Measurements from ENCODE around the gene SLC39A6. TPM values are rescaled to one million over a fixed set of nuclear protein-coding genes. Genes with fewer than 3 reads are reported as not detected.

The SLC39A6 gene
- total and polyA plus RNA-seq, 2 of the 13 experiments (the other 11 are each of a cell fraction or from before 2014, with no cell fraction given): 41.7 to 59.2 TPM

DNA sequence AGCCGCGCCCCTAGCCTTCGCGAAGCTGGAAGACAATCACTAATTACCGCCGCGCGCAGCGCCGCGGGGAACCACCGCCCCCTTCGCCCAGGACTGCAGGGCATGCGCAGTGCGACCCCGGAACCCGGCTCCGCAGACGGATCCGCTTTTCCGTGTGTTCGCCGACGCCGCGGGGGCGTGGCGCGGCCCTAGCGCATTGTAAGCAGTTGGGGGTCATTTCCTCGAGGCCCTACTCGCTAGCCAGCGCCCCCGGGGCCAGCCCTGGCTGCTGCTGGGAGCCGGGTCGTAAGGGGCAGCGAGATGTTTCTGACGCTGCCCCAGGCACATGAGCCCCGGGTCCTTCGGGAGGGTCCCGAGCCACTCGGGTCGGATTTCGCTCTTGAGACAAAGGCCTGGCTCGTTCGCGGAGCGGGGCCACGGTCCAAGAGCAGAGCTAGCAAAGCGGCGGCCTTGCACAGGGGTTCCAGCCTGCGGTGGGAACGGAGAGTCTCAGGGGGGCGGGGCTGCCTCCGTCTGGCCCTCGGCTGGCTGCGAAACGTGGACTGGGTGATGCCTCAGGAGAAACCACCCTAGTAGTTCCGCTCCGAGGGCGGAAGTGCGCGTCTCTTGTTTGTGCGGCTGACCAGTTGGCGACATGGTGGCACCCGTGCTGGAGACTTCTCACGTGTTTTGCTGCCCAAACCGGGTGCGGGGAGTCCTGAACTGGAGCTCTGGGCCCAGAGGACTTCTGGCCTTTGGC is at the start of gene SLC39A6, which contains the start of gene ELP2 (continued):
- TF ChIP-seq, protein P1, sequence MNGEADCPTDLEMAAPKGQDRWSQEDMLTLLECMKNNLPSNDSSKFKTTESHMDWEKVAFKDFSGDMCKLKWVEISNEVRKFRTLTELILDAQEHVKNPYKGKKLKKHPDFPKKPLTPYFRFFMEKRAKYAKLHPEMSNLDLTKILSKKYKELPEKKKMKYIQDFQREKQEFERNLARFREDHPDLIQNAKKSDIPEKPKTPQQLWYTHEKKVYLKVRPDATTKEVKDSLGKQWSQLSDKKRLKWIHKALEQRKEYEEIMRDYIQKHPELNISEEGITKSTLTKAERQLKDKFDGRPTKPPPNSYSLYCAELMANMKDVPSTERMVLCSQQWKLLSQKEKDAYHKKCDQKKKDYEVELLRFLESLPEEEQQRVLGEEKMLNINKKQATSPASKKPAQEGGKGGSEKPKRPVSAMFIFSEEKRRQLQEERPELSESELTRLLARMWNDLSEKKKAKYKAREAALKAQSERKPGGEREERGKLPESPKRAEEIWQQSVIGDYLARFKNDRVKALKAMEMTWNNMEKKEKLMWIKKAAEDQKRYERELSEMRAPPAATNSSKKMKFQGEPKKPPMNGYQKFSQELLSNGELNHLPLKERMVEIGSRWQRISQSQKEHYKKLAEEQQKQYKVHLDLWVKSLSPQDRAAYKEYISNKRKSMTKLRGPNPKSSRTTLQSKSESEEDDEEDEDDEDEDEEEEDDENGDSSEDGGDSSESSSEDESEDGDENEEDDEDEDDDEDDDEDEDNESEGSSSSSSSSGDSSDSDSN (CRISPR knock-in tag; IDR thresholded peaks at IDR 0.05): peak; percentile 77
- peak; percentile 84 for TF ChIP-seq POLR2G (IDR thresholded peaks at IDR 0.05; ENCODE audit: low read depth, low read length)
- TF ChIP-seq TAF1 (CRISPR knock-in tag; IDR thresholded peaks at IDR 0.05): peak; percentile 64
- TF ChIP-seq ZSCAN29 (CRISPR knock-in tag; conservative IDR thresholded peaks at IDR 0.05): 0 out of 2 replicates have a peak, but pooled peaks have one; percentile 62
- TF ChIP-seq SATB2 (CRISPR knock-in tag; IDR thresholded peaks at IDR 0.05): no peak
- peak; percentile 41 for TF ChIP-seq DR1 (CRISPR knock-in tag; IDR thresholded peaks at IDR 0.05)
- peak; percentile 71 for TF ChIP-seq ZNF607 (CRISPR knock-in tag; IDR thresholded peaks at IDR 0.05; ENCODE audit: borderline replicate concordance)
- TF ChIP-seq MAFK (conservative IDR thresholded peaks at IDR 0.05 in 1 of 2, IDR thresholded peaks at IDR 0.05 in 1 of 2; ENCODE audit: low read length in 2 of 2): no peak
- TF ChIP-seq HNRNPH1 (optimal IDR thresholded peaks at IDR 0.05; ENCODE audit: low read depth, low read length): no peak
- TF ChIP-seq MTF2 (CRISPR knock-in tag; IDR thresholded peaks at IDR 0.05; ENCODE audit: borderline replicate concordance): peak; percentile 91
- peak; percentile 65 for TF ChIP-seq ZBTB7A (CRISPR knock-in tag; IDR thresholded peaks at IDR 0.05)
- peak; percentile 64; the same call in 1 of the 2 replicates for TF ChIP-seq ZNF331 (CRISPR knock-in tag; IDR thresholded peaks at IDR 0.05)
- peak; percentile 96 for TF ChIP-seq ZMAT3 (CRISPR knock-in tag; conservative IDR thresholded peaks at IDR 0.05)
- no peak for TF ChIP-seq ZNF17 (CRISPR knock-in tag; IDR thresholded peaks at IDR 0.05)
- TF ChIP-seq ZNF563 (CRISPR knock-in tag; IDR thresholded peaks at IDR 0.05): peak; percentile 88
- peak; percentile 86 for TF ChIP-seq GATAD1 (CRISPR knock-in tag; IDR thresholded peaks at IDR 0.05)
- no peak for TF ChIP-seq ZNF10 (CRISPR knock-in tag; IDR thresholded peaks at IDR 0.05; ENCODE audit: borderline replicate concordance, low read depth)
- TF ChIP-seq, protein P2, sequence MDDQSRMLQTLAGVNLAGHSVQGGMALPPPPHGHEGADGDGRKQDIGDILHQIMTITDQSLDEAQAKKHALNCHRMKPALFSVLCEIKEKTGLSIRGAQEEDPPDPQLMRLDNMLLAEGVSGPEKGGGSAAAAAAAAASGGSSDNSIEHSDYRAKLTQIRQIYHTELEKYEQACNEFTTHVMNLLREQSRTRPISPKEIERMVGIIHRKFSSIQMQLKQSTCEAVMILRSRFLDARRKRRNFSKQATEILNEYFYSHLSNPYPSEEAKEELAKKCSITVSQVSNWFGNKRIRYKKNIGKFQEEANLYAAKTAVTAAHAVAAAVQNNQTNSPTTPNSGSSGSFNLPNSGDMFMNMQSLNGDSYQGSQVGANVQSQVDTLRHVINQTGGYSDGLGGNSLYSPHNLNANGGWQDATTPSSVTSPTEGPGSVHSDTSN (CRISPR knock-in tag; IDR thresholded peaks at IDR 0.05; ENCODE audit: borderline replicate concordance): peak; percentile 85; the same call in 1 of the 2 replicates
- TF ChIP-seq, protein P3, sequence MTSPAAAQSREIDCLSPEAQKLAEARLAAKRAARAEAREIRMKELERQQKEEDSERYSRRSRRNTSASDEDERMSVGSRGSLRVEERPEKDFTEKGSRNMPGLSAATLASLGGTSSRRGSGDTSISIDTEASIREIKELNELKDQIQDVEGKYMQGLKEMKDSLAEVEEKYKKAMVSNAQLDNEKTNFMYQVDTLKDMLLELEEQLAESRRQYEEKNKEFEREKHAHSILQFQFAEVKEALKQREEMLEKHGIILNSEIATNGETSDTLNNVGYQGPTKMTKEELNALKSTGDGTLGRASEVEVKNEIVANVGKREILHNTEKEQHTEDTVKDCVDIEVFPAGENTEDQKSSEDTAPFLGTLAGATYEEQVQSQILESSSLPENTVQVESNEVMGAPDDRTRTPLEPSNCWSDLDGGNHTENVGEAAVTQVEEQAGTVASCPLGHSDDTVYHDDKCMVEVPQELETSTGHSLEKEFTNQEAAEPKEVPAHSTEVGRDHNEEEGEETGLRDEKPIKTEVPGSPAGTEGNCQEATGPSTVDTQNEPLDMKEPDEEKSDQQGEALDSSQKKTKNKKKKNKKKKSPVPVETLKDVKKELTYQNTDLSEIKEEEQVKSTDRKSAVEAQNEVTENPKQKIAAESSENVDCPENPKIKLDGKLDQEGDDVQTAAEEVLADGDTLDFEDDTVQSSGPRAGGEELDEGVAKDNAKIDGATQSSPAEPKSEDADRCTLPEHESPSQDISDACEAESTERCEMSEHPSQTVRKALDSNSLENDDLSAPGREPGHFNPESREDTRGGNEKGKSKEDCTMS (CRISPR knock-in tag; conservative IDR thresholded peaks at IDR 0.05): no peak
- peak; percentile 91 for TF ChIP-seq RBFOX2 (IDR thresholded peaks at IDR 0.05; ENCODE audit: low read depth, low read length)
- TF ChIP-seq, protein P4, sequence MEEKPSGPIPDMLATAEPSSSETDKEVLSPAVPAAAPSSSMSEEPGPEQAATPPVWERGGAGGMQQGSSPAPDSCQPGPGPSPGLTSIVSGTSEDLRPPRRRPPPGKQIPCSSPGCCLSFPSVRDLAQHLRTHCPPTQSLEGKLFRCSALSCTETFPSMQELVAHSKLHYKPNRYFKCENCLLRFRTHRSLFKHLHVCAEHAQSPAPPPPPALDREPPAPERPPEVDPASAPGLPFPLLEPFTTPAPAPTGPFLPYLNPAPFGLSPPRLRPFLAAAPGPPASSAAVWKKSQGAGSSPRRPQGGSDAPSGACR (CRISPR knock-in tag; IDR thresholded peaks at IDR 0.05): peak; percentile 98
- TF ChIP-seq, protein P5, sequence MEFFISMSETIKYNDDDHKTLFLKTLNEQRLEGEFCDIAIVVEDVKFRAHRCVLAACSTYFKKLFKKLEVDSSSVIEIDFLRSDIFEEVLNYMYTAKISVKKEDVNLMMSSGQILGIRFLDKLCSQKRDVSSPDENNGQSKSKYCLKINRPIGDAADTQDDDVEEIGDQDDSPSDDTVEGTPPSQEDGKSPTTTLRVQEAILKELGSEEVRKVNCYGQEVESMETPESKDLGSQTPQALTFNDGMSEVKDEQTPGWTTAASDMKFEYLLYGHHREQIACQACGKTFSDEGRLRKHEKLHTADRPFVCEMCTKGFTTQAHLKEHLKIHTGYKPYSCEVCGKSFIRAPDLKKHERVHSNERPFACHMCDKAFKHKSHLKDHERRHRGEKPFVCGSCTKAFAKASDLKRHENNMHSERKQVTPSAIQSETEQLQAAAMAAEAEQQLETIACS (CRISPR knock-in tag; IDR thresholded peaks at IDR 0.05): peak; percentile 47
